Esophagus squamous epithelium (tissue), 5 donors: ENCODE results near the gene TMEM129. TPM values are rescaled to one million over a fixed set of nuclear protein-coding genes. Genes with fewer than 3 reads are reported as not detected.

Experiments
- DNase-seq: peaks from one replicate; lab custom pipeline; 2025; lab: John Stamatoyannopoulos, UW
- H3K27ac ChIP-seq, 4 donors: fragments of 200-600 bp; sonication (generic); one replicate each; pipeline ENCODE4 v1.5.1; 2016 to 2019; ENCODE audit warnings: mild to moderate bottlenecking in 1 of 4
- H3K27me3 ChIP-seq, 4 donors: fragments of 200-600 bp; sonication (generic); 1 replicate in 3 of 4; 2 replicates in 1 of 4; pipeline versions ENCODE4 v1.5.1 to v1.6.0; 2017 to 2021; ENCODE audit warnings: antibody characterized with exemption in 1 of 4
- H3K36me3 ChIP-seq, 3 donors: fragments of 200-600 bp; sonication (generic); one replicate each; pipeline ENCODE4 v1.5.1; 2016 to 2019
- H3K4me1 ChIP-seq, 3 donors: fragments of 200-600 bp; sonication (generic); one replicate each; pipeline ENCODE4 v1.5.1; 2017 to 2019
- H3K4me3 ChIP-seq, 4 donors: fragments of 200-600 bp; sonication (generic); 1 replicate in 3 of 4; 2 replicates in 1 of 4; pipeline ENCODE4 v1.5.1; 2016 to 2019; ENCODE audit warnings: mild to moderate bottlenecking in 2 of 4, moderate library complexity in 1 of 4
- H3K9me3 ChIP-seq, 3 donors: fragments of 200-600 bp; sonication (generic); one replicate each; pipeline ENCODE4 v1.5.1; 2016 to 2019
- CTCF ChIP-seq, 6 experiments: fragments of 450-650 bp in 4 of 6; fragments of 200-600 bp in 2 of 6; sonication (generic) in 2 of 6; IDR thresholded peaks; one replicate each; pipeline ENCODE4 v1.5.1; 2016 to 2019; ENCODE audit warnings: antibody characterized with exemption in 6 of 6, mild to moderate bottlenecking in 4 of 6, moderate library complexity in 4 of 6
- POLR2A ChIP-seq, 4 donors: fragments of 450-650 bp; IDR thresholded peaks; one replicate each; pipeline ENCODE4 v1.6.1; 2017; ENCODE audit warnings: antibody characterized with exemption in 4 of 4, mild to moderate bottlenecking in 4 of 4, moderate library complexity in 3 of 4
- WGBS, 2 donors: methylation state at CpG; one replicate each; pipeline ENCODE4 v1.1.5; 2018; 5-methylcytosine and 5-hydroxymethylcytosine counted together
- intact Hi-C: fragments of 100-400 bp; cut with DNase I; formaldehyde crosslinking; loops from one replicate; pipeline ENCODE4 v1.15.0; 2022
- small RNA-seq, 4 donors: library from RNA; depleted of rRNA; stranded (forward); fragments of <200 nt; gene quantifications; one replicate each; pipeline ENCODE3, GENCODE V24; 2016
- total RNA-seq, 4 donors: library from RNA; depleted of rRNA; stranded (reverse); fragments of >200 nt; gene quantifications; one replicate each; pipeline ENCODE4 v1.1.0, GENCODE V29; 2016
- donor health status: DM: yes; HTN: yes; CAD: no.

Gene TMEM129
- total RNA-seq, 4 donors from 2014 or later = 30.4 to 47.5 (median 38.3) TPM

GRCh38 chr4:1669850-1670249, 51.3 kb downstream of the TMEM129 start:
- Histone ChIP-seq H3K9me3 (no peaks in the 10 kb centered on the region), H3K36me3 (no peaks in the 10 kb centered on the region), H3K27me3 (no peaks in the 10 kb centered on the region), H3K4me1 (no peaks in the 10 kb centered on the region), H3K27ac (no peak overlapping the region), H3K4me3 (no peak overlapping the region)
- no peak for DNase-seq
- TF ChIP-seq CTCF (IDR thresholded peaks at IDR 0.05) (no peak), POLR2A (IDR thresholded peaks at IDR 0.05) (no peak)
- intact Hi-C loops = no loop called here
- whole genome bisulfite sequencing, 2 donors = 93 to 94% methylated on average over 3 to 19 of the region's 21 CpGs

DNA sequence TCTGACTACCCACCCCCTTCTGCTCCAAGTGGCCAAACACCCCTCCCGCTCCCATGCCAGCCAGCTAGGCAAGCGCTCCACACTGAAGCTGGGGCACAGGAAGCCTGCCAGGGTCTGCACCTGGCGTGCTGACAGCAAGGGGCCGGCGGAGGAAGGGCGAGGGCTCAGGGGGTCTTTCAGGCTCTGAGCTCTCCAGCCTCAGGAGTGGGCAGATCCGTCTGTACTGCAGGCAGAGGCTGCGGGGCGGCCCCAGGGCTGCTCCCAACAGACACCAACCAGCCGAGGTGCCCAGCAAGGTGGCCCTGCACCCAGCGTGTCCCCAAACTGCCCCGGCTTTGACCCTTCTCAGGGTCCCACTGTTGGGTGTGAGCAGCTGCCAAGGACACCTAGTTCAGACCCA, 51.9 kb downstream of the TMEM129 start:
- WGBS, 2 donors = 83% methylated on average over 3 of the region's 12 CpGs; no CpG with 5 or more reads in 1 of the 2 donors
- no peak for TF ChIP-seq CTCF (IDR thresholded peaks at IDR 0.05)
- TF ChIP-seq POLR2A (IDR thresholded peaks at IDR 0.05) = no peak
- Histone ChIP-seq H3K4me1 (no peaks in the 10 kb centered on the region), H3K27me3 (no peaks in the 10 kb centered on the region), H3K36me3 (no peaks in the 10 kb centered on the region), H3K4me3 (no peak overlapping the region), H3K27ac (no peak overlapping the region), H3K9me3 (no peaks in the 10 kb centered on the region)
- intact Hi-C loops = no loop called here
- no peak for DNase-seq

GRCh38 chr4:1668488-1668840, 52.7 kb downstream of the TMEM129 start:
- no CpG with 5 or more reads among the region's 8 CpGs for WGBS, 2 donors

DNA sequence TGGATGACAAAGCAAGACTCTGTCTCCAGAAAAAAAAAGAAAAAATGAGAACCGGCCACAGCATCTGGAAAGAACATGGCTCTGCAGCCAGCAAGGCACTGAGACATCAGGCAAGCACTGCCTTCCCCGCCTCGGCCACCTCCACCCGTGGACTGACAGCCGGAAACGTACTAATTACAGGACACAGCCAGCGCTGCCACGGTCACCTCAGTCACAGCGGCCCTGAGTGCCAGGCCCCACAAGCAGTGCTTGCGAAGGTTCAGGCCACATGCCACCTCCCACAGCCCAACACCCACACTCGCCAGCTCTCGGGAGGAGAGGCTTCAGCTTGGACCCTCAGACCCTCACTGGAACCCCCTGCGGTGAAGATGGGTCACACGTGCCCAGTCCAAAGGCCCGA, 53.9 kb downstream of the TMEM129 start:
- WGBS, 2 donors = 87 to 96% methylated on average over 5 to 14 of the region's 15 CpGs
- intact Hi-C loops = no loop called here
- TF ChIP-seq POLR2A (IDR thresholded peaks at IDR 0.05) (no peak), CTCF (IDR thresholded peaks at IDR 0.05) (no peak)
- DNase-seq = no peak
- no peaks in the 10 kb centered on the region for H3K9me3 ChIP-seq
- no peaks in the 10 kb centered on the region for H3K27me3 ChIP-seq
- H3K4me3 ChIP-seq = no peak overlapping the region
- no peaks in the 10 kb centered on the region for H3K4me1 ChIP-seq
- no peak overlapping the region for H3K27ac ChIP-seq
- no peaks in the 10 kb centered on the region for H3K36me3 ChIP-seq

More at GRCh38 chr4:1668488-1668840, 52.7 kb downstream of the TMEM129 start:
- Histone ChIP-seq H3K4me1 (no peaks in the 10 kb centered on the region), H3K27ac (no peak overlapping the region), H3K9me3 (no peaks in the 10 kb centered on the region), H3K27me3 (no peaks in the 10 kb centered on the region), H3K4me3 (no peak overlapping the region), H3K36me3 (no peaks in the 10 kb centered on the region)
- no peak for DNase-seq
- no peak for TF ChIP-seq CTCF (IDR thresholded peaks at IDR 0.05)
- no peak for TF ChIP-seq POLR2A (IDR thresholded peaks at IDR 0.05)
- intact Hi-C loops = no loop called here

DNA sequence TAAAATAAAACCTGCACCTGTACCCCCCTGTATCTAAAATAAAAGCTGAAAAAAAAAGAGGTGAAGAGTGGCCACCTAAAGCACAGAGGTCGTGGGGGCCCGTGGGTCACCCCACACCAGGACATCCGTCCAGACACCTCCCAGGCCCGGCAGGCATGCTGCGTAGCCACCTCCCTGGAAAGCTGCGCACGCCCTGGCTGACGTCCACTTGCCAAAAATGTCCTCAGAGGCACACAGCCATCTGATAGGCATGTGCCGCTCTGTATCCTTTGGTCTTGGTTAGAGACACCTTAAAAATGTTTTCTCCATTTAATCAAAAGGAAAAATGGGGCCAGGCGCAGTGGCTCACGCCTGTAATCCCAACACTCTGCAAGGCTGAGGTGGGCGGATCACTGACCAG, 54.7 kb downstream of the TMEM129 start:
- no peak overlapping the region for H3K27ac ChIP-seq
- intact Hi-C loops = no loop called here
- no peak overlapping the region for H3K4me3 ChIP-seq
- H3K9me3 ChIP-seq = no peaks in the 10 kb centered on the region
- no peaks in the 10 kb centered on the region for H3K36me3 ChIP-seq
- DNase-seq = no peak
- no peaks in the 10 kb centered on the region for H3K4me1 ChIP-seq
- TF ChIP-seq CTCF (IDR thresholded peaks at IDR 0.05) (no peak), POLR2A (IDR thresholded peaks at IDR 0.05) (no peak)
- 34 to 66% methylated on average over 4 to 9 of the region's 12 CpGs for WGBS, 2 donors
- no peaks in the 10 kb centered on the region for H3K27me3 ChIP-seq

Small RNA genes lying within 50 kb of the gene (small RNA-seq; reads per million reads assigned to genes)
- gene RF00019 = 0 reads per million in 4 donors

Other genes starting within 250 kb of the TMEM129 start
- 1 to 10 TPM in 1 of 4 donors, under 1 TPM in 3; 0.22 to 2.5 (median 0.47) TPM for gene FAM53A, start 37.0 kb downstream of the TMEM129 start, total RNA-seq
- 10 to 100 TPM; 32.4 to 60.1 (median 48.6) TPM for gene SLBP, start 9.0 kb downstream of the TMEM129 start, total RNA-seq
- 10 to 100 TPM; 14.9 to 41.3 (median 19.6) TPM for gene TACC3, start 198 bp upstream of the TMEM129 start, total RNA-seq
- 100 to 1,000 TPM; 175 to 307 (median 223) TPM for gene FGFR3, start 72.0 kb upstream of the TMEM129 start, total RNA-seq
- gene LETM1, start 134.8 kb upstream of the TMEM129 start, total RNA-seq = 10 to 100 TPM; 40.6 to 85.6 (median 72.8) TPM
- gene NSD2, start 150.1 kb upstream of the TMEM129 start, total RNA-seq = 10 to 100 TPM; 31.9 to 36.4 (median 34.5) TPM